ENCODE data around the gene CHTF18. TPM values are rescaled to one million over a fixed set of nuclear protein-coding genes. Genes with fewer than 3 reads are reported as not detected.
"Not testable (repeated sequence)": the region's sequence is repeated elsewhere in the genome, so short reads cannot be mapped to it uniquely, and the experiment has no call there.

CHTF18 gene
- total RNA-seq, 1 donor from 2014 or later: 20.2 TPM

GRCh38 chr16:831571-832413 is 43.4 kb downstream of the CHTF18 start:
- ATAC-seq: no peak

GRCh38 chr16:832652-833336 is 44.4 kb downstream of the CHTF18 start:
- ATAC-seq: no peak

DNA sequence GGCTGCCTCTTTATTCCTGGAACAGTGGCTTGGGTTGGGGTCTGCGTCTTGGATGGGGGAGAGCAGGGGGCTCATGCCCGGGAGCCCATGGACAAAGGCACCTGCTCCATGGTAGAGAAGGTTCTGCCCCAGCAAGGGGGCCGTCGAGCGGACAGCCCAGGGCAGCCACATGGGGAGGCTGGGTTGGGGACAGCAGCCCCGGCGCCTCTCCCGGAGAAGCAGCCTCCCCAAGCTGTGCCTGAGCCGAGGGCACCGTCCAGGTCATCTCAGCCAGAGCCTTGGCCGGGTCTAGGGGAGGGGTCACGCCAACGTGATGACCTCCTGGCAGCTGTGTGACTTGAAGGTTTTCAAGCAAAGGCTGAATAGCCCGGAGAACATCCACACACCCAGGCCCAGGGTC is 45.0 kb downstream of the CHTF18 start:
- ATAC-seq: no peak

DNA sequence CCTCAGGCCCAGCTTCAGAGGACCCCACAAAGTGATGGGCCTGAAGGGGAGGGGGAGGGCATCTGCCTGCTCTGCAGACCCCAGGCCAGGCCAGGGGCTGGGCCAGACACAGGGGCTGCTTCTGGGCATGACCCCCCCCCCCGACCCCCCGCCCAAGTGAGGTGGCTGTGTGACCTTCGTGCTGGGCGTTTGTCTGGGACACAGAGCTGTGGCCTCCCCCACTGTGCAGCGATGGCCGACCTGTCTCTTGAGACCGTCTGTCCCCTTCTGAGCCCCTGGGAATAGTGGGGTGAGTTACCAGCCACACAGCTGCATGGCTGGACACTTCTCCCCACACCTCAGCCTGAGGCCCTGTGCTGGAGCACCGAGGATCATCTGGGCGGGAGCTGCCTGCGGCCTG is 47.0 kb downstream of the CHTF18 start:
- ATAC-seq: no peak

DNA sequence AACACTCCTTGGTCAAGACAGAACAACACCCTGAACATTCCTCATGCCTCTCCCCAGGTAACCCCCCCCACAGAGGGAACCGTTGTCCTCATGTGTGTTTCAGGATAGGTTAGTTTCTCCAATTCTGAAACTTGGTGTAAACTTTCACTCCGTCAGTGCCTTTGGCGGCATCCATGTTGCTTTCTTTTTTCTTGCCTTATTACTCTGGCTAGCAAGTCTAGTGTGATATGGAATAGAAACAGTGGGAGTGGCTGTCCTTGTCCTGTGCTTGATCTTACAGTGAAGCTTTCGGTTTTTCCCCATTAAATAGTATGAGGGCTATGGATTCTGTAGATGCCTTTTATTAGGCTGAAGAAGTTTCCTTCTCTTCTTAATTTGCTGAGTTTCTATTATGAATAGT is 47.8 kb downstream of the CHTF18 start:
- no peak for ATAC-seq

DNA sequence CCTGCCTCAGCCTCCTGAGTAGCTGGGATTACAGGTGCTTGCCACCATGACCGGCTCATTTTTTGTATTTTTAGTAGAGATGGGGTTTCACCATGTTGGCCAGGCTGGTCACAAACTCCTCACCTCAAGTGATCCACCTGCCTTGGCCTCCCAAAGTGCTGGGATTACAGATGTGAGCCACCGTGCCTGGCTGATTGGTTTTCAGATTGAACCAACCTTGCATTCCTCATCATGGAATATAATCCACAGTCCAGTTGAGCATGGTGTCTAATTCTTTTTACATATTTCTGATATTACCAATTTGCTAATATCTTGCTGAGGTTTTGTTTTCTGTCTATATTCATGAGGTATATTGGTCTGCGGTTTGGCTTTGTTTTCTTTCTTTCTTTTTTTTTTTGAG is 48.4 kb downstream of the CHTF18 start:
- ATAC-seq: not testable (repeated sequence)

- no peak for ATAC-seq
Observed at GRCh38 chr16:838741-839140, 50.3 kb downstream of the CHTF18 start.

- ATAC-seq: peak; percentile 9
Observed at GRCh38 chr16:839643-840408, 51.4 kb downstream of the CHTF18 start.

DNA sequence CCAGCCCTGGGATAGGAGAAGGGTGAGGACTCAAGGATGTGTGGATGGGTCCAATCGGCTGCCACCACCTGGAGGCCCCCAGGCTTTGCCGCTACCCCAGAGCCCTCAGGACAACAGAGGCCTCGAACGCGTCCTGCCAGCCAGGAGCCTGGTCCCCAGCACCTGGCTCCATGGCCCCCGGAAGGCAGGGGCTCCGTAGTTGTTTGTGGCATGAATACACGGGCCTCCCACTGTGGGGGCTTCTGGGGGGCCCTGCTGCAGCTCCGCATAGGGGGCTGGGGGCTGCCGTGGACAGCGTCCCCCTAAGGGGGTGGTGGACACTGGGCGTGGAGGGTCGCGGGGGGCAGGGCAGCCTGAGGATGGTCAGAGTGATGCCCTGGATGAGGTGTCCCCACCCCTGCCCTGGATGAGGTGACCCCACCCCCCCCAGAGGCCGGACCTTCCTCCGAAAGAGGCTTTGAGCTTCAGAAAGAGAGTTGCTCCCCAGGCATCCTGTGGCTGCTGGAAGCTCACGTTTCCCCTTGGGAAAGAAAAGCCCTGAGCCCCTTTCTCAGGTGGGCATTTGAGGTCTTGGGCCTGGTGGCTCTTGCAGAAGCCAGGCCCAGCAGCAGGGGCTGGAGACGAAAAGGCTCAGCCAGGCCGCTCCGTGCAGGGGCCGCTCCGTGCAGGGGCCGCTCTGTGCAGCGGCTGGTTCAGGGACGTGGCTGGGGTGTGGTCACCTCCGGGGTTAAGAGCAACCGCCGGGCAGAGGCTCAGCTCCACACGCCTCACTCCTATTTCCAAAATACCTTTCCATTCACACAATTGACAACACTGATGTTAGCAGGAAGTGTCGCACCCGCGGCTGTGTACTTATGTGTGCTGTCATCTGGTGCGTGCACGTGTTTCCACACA is 52.4 kb downstream of the CHTF18 start:
- no peak for ATAC-seq

- ATAC-seq: no peak
Observed at GRCh38 chr16:841455-842060, 53.1 kb downstream of the CHTF18 start.

DNA sequence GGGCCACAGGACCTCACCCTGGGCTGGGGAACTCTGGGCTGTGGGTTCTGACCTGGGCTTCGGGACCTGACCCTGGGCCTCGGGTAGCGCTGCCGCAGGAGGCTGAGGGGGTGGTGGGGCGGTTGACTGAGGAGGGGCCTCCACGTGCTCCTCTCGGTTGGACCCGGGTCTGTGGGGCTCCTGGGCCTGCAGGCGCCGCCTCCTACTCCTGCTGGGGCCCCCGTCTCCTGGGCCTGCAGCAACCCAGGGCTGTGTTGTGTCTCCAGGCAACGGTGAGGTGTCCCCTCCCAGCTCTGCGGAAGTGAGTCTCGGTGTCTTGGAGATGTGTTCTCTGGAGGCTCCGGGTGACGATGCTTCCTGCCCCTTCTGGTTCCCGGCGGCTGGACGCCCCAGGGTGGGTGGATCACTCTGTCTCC is 53.6 kb downstream of the CHTF18 start:
- ATAC-seq: peak; percentile 16

- no peak for ATAC-seq
Observed at GRCh38 chr16:842711-843560, 54.5 kb downstream of the CHTF18 start.

DNA sequence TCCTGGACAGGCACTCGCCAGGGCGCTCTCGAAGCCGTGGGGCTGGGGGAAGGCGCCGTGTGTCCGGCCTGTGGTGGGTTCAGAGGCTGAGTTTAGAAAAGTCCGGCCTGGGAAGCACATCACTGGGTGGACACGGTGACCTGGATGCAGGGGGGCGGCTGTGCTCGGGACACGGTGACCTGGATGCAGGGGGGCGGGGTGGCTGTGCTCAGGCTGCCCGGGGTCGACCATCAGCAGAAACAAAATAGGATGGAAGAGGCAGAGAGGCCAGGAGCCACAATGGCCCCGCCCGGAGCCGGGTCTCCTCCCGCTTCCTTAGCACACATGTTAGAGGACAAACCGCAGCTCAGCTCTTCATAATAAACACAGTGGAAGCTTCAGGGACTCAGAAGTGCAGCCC is 55.4 kb downstream of the CHTF18 start:
- no peak for ATAC-seq

DNA sequence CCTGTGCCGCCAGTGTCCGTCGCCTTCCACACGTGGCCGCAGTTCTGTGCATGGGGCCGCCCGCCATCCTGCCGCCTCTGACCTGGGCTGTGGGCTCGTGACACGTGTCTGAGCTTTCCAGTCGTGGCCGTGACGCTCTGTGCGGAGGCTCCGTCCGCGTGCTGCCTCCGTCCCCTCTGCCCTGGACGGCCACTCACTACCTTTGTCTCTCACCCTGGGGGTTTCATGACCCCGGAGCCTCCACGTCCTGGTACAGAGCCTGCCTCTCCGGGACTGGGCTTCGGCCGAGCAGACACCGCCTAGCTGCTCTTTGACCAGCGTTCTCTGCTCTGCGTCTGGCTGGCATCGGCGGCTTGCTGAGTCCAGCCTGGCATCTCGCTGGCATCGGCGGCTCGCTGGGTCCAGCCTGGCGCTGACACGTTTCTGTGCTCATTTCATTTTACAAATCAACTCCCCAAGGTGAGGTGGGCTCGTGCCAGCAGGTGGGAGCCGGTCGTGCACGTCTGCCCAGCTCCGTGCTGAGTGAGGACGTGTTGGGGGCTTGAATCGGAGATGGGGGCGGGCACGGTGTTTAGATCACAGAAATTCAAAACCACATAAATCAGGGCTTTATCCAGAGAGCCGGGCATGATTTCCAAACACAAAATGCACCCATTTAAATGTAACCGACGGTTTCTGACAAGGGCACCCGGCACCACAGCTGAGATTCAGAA is 56.4 kb downstream of the CHTF18 start:
- ATAC-seq: no peak

- no peak for ATAC-seq
Observed at GRCh38 chr16:845351-845745, 56.9 kb downstream of the CHTF18 start.

DNA sequence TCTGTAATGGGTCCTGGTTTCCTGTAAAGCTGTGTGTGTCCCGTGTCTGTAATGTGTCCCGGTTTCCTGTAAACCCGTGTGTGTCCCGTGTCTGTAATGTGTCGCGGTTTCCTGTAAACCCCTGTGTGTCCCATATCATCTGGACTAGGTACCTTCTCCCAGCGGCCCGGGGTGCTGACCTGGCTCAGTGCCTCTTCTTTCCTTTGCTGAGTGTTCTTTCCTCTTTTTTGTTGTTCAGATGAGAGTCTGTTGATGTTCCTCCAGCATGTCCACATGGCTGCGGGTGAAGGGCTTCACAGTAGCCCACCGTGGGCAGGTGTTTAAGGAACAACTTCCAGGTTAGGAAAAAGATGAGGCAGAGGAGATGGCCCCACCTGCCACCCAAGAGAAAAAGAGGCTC is 58.7 kb downstream of the CHTF18 start:
- ATAC-seq: no peak
